Upper lobe of right lung (tissue), 1 donor: ENCODE data around the gene OR4E1. TPM values are rescaled to one million over a fixed set of nuclear protein-coding genes. Genes with fewer than 3 reads are reported as not detected.

Experiments
- ATAC-seq: fragments of 200-7000 bp; cut with Tn5 transposase; one replicate; pipeline ENCODE4 v1.9.1; 2020; ENCODE audit warnings: mild to moderate bottlenecking, moderate library complexity
- DNase-seq: peaks from one replicate; pipeline ENCODE4 v3.0.0-alpha.2; 2020
- H3K27ac ChIP-seq: fragments of 200-600 bp; one replicate; pipeline ENCODE4 v1.8.0; 2022
- H3K27me3 ChIP-seq: fragments of 200-600 bp; one replicate; pipeline ENCODE4 v1.8.0; 2022; ENCODE audit warnings: mild to moderate bottlenecking
- H3K36me3 ChIP-seq: fragments of 200-600 bp; one replicate; pipeline ENCODE4 v1.8.0; 2022
- H3K4me1 ChIP-seq: fragments of 200-600 bp; one replicate; pipeline ENCODE4 v1.8.0; 2022
- H3K4me3 ChIP-seq: fragments of 200-600 bp; one replicate; pipeline ENCODE4 v1.8.0; 2022; ENCODE audit warnings: mild to moderate bottlenecking
- H3K9me3 ChIP-seq: fragments of 200-600 bp; one replicate; pipeline ENCODE4 v1.8.0; 2022
- intact Hi-C: fragments of 100-400 bp; cut with DNase I; formaldehyde crosslinking; loops from one replicate; pipeline ENCODE4 v1.11.0; 2022
- long read RNA-seq: library from polyadenylated mRNA; unstranded; transcript quantifications from one replicate; pipeline ENCODE4 v2.0.0, GENCODE V29; 2021
- total RNA-seq: library from RNA; stranded (reverse); fragmentation: NEBNext Ultra II Directional; extraction: Animal tissue kit (Norgen Biotek cat#: 25700); gene quantifications from one replicate; pipeline ENCODE4 v1.2.1, GENCODE V29; 2021
- TF ChIP-seq, protein P1 (sequence below): fragments of 200-600 bp; IDR thresholded peaks from one replicate; pipeline ENCODE4 v1.8.0; 2022; ENCODE audit warnings: antibody characterized with exemption
- donor health status: DM: no; HTN: yes; CAD: no; lungs with severe emphysema.

OR4E1 gene, protein sequence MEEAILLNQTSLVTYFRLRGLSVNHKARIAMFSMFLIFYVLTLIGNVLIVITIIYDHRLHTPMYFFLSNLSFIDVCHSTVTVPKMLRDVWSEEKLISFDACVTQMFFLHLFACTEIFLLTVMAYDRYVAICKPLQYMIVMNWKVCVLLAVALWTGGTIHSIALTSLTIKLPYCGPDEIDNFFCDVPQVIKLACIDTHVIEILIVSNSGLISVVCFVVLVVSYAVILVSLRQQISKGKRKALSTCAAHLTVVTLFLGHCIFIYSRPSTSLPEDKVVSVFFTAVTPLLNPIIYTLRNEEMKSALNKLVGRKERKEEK
- not detected for total RNA-seq
- long read RNA-seq: 0 reads

- TF ChIP-seq, protein P1, sequence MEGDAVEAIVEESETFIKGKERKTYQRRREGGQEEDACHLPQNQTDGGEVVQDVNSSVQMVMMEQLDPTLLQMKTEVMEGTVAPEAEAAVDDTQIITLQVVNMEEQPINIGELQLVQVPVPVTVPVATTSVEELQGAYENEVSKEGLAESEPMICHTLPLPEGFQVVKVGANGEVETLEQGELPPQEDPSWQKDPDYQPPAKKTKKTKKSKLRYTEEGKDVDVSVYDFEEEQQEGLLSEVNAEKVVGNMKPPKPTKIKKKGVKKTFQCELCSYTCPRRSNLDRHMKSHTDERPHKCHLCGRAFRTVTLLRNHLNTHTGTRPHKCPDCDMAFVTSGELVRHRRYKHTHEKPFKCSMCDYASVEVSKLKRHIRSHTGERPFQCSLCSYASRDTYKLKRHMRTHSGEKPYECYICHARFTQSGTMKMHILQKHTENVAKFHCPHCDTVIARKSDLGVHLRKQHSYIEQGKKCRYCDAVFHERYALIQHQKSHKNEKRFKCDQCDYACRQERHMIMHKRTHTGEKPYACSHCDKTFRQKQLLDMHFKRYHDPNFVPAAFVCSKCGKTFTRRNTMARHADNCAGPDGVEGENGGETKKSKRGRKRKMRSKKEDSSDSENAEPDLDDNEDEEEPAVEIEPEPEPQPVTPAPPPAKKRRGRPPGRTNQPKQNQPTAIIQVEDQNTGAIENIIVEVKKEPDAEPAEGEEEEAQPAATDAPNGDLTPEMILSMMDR: no peak
- no peak for DNase-seq
- no peak within 1 kb of the TSS for H3K27ac ChIP-seq
- no peak within 1 kb of the TSS for H3K4me3 ChIP-seq
- no peaks in the 10 kb centered on the region for H3K4me1 ChIP-seq
- ATAC-seq: no peak
- H3K36me3 ChIP-seq: no peaks in the 10 kb centered on the region
- intact Hi-C loops: no loop called here
- H3K9me3 ChIP-seq: no peaks in the 10 kb centered on the region
- no peaks in the 10 kb centered on the region for H3K27me3 ChIP-seq
Observed at GRCh38 chr14:21673718-21674117, at the start of gene OR4E1. TSS of gene OR4E1 (minus strand) at chr14:21673818. CDS start at chr14:21670935, 2,883 bp downstream.

DNA sequence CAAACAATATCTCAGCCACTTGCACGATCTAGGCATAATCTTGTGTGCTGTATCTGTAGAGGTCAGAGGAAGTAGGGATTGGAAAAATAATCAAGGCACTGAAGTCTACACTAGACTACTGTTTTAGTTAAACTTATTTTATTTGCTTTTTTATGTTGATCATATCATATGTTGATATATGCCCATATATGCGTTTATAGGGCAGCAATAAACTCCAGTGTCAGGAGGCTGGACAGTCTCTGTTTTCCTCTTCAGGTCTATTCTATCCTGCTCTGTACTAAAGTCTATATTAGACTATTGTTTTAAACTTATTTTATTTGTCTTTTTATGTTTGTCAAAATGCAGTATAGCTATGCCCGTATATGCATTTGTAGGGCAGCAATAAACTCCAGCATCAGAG, 47.9 kb upstream of the OR4E1 start:
- H3K27me3 ChIP-seq: peaks cover 18% of the 10 kb centered on the region
- H3K36me3 ChIP-seq: no peaks in the 10 kb centered on the region
- H3K4me1 ChIP-seq: no peaks in the 10 kb centered on the region
- DNase-seq (no peak), ATAC-seq (no peak)
- intact Hi-C loops: no loop called here
- no peaks in the 10 kb centered on the region for H3K9me3 ChIP-seq
- TF ChIP-seq, protein P1: no peak
- H3K27ac ChIP-seq: no peak overlapping the region
- no peak overlapping the region for H3K4me3 ChIP-seq

DNA sequence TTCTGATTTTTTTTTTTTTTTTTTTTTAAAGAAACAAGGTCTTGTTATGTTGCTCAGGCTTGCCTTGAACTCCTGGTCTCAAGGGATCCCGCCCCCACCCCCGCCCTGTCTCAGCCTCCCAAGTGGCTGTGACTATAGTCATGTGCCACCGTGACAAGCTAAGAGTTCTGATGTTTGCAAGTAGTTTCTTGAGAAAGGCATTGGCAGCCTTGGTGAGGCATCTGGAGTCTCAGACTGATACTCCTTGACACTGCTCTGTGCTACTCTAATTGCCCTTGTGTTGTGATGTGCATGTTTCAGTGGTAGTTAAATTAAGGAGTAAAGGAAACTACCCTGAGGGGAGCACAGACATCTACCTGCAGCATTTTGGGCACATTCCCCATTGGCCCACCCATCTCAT, 46.2 kb upstream of the OR4E1 start:
- peaks cover 18% of the 10 kb centered on the region for H3K27me3 ChIP-seq
- H3K36me3 ChIP-seq: no peaks in the 10 kb centered on the region
- H3K4me1 ChIP-seq: no peaks in the 10 kb centered on the region
- no peaks in the 10 kb centered on the region for H3K9me3 ChIP-seq
- no peak for ATAC-seq
- H3K27ac ChIP-seq: no peak overlapping the region
- no peak overlapping the region for H3K4me3 ChIP-seq
- TF ChIP-seq, protein P1: no peak
- no peak for DNase-seq
- intact Hi-C loops: no loop called here

DNA sequence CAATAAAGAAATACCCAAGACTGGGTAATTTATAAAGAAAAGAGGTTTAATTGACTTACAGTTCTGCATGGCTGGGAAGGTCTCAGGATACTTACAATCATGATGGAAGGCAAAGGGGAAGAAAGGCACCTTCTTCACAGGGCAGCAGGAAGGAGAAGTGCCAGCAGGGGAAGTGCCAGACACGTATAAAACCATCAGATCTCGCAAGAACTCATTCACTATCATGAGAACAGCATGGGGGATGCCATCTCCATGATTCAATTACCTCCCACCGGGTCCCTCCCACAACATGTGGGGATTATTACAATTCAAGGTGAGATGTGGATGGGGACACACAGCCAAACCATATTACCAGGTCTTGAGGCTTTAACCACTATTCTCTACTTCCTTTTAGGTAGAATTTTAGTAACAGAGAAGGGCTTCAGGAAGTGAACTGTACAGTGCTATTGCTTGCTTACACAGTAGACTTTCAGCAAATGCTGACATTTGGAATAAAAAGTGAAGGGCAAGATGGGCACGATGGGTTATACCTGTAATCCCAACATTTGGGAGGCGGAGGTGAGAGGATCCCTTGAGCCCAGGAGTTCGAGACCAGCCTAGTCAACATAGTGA, 40.8 kb upstream of the OR4E1 start:
- Histone ChIP-seq H3K27ac (no peak overlapping the region), H3K9me3 (no peaks in the 10 kb centered on the region), H3K4me1 (no peaks in the 10 kb centered on the region), H3K4me3 (no peak overlapping the region), H3K36me3 (no peaks in the 10 kb centered on the region), H3K27me3 (peaks cover 9% of the 10 kb centered on the region)
- TF ChIP-seq, protein P1: no peak
- DNase-seq: no peak
- ATAC-seq: no peak
- intact Hi-C loops: no loop called here

- no peak for DNase-seq
- H3K36me3 ChIP-seq: no peaks in the 10 kb centered on the region
- peaks cover 3% of the 10 kb centered on the region for H3K27me3 ChIP-seq
- TF ChIP-seq, protein P1: no peak
- H3K9me3 ChIP-seq: no peaks in the 10 kb centered on the region
- ATAC-seq: no peak
- H3K27ac ChIP-seq: no peak overlapping the region
- no peak overlapping the region for H3K4me3 ChIP-seq
- intact Hi-C loops: no loop called here
- H3K4me1 ChIP-seq: no peaks in the 10 kb centered on the region
Observed at GRCh38 chr14:21712036-21712435, 38.4 kb upstream of the OR4E1 start.
